Measurements from ENCODE around the gene AKAP13.

AKAP13 gene

DNA sequence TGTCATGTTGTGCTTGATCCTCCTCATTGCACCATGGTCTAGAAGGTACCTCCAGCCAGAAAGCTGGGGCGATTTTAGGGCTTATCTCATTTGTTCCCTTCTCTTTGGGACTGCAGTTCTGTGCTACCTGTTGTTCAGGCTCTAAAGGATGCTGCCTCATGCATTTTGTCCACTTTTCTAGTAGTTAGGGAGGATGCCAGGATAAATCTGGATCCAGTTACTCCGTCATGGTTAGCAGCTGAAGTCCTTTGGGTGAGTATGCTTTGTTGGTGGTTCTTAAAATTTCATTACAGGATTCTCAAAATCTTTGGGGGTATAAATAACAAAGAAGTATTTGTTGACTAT is 8.9 kb downstream of the AKAP13 start:
- DNase-seq: no peak

DNA sequence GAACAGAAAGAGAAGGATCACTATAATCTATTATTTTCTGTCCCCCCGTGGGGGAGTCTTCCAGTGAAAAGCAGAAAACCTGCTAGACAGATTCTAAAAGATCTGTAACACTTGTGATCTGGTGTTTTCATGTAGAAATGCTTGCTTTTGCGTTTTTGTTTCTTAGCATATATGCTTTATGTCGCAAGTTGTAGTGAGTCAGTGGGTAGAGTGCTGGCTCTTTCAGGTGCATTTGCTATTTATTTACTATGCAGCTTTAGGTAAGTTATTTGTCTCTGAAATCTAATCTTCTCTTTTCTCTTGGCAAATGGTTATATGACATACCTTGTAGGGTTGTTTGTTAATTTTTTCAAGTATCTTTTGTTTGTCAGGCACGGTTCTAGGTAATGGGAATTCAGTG is 9.4 kb downstream of the AKAP13 start:
- no peak for DNase-seq

DNA sequence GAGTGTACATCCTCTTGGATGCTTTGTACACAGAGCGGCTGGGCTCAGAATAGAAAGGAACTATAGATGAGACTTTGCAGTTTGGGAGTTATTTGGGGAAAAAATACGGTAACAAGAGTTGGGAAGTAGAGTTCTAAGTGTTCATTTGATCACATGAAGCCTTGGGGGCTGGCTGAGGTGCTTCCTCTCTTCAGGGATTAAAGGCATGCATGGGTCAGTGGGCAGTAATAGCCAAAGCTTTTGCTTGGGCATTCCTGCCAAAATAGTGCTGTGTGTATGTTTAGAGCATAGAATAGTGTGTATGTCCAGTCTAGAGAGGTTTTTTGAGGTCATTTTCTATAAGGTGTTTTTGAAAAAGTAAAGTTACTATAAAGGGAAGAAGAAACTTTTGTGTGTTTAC is 12.8 kb downstream of the AKAP13 start:
- DNase-seq: no peak

DNA sequence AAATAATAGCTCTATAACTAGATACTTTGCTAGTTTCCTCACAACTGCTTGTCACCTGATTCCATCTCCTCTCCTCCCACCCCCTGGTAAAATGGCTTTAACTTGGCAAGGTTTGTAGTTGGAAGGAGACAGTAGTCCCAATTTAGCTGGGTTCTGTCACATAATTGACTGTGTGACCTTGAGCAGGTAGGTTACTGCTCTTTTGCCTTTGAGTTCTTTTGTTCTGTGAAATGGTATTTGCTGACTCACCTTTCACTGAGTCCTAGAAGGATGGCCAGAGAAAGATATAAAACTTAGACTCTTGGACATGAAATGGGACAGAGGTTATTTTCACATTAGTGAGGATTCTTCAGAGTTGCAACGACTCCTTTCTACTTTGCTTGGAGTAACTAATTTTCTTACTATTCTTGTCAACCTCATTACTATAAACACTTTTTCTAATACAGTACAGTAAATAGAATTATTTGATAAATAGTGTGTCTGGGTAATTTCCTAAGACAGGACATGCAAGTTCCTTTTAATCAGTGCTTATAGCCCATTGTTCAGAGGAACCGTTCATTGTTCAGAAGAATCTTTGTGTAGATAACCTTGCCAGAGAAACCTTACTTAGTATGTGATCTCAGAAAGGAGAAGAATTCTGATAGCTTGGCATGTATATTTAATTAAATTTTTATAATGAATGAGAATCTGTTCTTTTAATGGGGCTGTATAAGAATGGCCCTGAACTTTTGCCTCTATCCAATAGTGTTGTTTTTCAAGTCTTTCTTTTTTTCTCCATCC is 14.3 kb downstream of the AKAP13 start:
- no peak for DNase-seq

DNA sequence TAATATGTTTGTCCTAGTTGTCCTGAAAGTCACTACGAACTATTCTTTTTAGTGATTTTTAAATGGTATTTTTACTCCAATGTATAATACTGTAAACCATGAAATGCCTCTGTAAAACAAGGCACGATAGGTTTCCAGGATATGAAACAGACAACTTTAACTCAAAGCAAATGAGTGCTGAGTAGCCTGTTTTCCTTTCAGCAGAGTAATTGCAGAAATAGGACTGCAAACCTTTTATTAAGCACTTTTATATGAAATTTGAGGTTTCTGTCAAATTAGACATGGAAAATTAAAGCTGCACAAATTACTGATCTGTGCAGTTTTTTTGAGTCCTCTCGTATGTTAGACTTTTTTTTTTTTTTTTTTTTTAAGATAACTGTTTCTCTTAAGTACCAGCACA is 16.2 kb downstream of the AKAP13 start:
- no peak for DNase-seq

DNA sequence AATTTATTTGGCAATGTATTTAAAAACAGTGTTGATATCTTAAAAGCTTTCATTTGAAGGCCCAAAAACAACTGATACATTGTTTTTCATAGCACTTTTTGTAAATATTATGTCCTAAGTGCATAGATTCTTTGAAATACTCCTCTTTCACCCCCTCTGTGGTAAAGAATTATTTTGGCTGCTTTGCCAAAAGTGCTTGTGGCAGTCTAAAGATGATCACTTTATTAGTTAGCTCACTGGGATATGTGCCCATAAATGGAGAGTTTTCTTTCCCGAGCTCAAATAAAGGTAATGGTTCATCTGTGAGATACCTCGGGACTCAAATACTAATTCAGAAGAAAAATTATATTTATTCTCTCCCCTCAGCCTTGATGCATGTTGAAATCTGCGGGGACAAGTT is 16.7 kb downstream of the AKAP13 start:
- DNase-seq: no peak

DNA sequence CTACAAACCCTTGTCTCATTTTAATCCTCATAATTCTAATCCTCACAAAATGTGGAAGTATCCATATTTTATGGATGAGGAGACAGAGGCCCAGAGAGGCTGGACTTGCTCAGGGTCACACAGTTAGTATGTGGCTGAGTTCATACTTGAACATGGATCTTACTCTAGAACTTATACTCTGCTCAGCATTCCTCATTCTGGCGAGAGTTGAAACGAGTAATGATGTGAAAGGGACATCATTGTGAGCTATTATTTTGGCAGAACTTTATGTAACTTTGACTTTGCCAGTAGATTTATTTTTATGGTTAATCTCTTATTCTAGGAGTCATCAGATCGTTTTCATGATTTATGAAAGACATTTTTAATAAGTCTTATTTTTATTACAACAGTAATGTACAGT is 17.5 kb downstream of the AKAP13 start:
- DNase-seq: no peak

DNA sequence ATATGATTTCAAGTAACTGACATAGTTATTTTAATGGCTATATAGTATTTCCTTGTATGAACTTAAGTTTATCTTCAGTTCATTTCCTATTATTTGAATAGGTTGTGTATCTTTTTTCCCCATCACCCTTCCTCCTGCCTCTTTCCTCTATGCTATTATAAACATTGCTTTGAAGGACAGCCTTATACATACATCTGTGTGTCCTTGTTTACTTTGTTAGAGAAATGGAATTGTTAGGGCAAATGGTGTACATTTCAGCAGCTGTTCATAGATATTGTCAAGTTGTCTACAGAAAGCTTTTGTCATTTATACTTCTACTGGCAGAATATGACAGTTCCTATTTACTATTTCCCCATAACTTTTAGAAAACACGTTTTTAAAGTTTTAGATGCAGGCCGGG is 18.4 kb downstream of the AKAP13 start:
- no peak for DNase-seq

DNA sequence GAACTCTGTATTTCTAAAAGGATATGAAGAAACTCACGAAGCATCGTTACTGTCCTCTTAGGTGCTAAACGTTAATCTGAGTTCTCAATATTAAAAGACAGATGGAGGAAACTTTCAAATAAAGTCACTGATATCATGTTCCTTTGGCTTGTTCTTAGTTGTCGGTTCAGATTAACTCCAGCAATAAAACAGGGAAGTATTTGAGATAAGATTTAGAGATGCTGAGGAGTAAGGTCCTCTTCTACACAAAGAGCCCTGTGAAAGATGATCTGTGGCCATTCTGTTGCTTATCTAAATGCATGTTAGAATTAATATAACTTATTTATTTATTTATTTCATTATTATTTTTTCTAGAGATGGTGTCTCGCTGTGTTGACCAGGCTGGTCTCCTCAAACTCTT is 19.2 kb downstream of the AKAP13 start:
- no peak for DNase-seq

DNA sequence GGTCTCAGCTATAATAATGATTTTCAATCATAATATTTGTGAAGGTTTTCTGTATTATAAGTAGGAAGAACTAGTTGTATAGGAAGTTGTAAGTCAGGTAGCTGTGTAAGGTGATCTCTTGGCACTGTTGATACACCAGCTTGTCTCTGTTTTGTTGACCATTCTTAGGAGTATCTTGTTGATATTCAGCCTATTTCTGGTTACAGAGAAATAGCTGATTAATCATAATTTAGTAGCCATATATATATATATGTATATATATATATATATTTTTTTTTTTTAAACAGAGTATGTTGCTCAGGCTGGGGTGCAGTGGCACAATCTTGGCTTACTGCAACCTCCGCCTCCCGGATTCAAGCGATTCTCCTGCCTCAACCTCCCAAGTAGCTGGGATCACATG is 20.2 kb downstream of the AKAP13 start:
- no peak for DNase-seq

DNA sequence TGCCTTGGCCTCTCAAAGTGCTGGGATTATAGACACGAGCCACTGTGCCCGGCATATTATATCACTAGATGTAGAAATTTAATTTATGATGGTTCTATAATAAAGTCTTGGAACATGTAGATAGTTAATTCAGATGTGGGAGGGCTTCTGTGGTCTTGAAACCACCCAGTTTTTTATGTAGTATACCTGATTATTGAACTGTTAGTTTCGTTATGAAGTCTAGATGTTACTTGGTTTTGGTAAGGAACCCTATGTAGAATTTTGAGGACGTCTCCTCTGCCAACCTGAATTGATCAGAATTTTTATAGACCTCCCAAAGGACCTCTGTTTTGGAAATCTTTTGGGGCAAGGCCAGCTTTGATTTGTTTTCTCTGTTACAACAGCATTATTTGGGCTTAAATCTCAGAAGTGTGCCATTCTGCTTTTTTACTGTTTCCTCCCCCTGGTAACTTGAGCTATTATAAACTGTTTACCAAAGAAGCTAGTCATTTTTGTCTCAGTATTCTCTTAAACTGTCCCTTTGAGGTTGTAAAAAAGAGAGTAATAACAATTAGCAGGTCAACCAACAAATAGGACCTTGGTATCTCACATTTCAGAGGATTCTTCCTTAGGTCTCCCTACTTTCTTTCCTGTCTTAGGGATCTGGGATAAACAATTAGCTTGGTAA is 20.8 kb downstream of the AKAP13 start:
- no peak for DNase-seq

DNA sequence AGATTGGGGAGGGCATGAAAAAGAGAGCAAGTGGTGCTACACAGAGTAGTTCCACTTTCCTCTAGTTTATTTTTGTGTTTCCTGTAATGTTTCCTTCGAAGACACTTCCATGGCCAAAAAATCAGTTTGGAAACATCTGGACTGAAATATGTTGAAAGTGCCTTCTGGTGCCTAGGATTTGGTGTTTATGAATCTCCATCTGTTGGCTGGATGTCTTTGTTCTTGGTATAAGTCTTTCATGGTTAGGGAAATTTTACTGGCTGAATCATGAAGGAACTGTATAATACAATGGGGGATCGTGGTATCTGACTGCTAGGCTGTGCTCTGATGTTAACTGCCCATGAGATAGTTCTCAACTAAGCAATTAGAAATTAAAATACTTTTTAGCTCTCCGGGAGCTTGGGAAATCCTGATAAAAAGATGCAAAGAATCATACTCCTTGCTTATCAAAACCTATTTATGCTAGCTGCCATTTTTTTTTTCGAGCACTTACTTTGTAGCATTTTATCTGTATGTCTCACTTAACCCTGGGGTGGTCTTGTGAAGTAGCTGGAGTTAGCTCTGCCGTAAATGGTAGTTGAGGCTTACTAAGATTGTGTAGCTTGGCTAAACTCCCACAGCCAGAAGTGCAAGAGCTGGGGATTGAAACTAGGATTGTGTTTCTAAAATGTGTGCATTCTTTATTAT is 21.9 kb downstream of the AKAP13 start:
- DNase-seq: peak; percentile 78

DNA sequence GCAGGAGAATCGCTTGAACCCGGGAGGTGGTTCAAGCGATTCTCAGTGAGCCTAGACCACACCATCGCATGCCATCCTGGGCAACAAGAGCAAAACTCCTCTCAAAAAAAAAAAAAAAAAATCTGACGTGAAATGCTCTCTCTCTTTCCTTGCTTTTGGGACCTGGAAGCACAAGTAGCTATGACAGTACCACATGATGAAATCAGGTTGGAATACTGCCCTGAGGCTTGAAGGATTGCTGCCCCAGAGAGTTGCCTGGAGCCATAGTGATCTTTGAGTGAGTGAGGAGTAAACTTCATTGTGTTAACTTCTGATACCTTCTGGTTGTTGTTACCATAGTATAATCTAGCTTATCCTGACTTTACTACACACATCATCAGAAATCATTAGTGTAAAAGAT is 23.3 kb downstream of the AKAP13 start:
- DNase-seq: peak; percentile 66

DNA sequence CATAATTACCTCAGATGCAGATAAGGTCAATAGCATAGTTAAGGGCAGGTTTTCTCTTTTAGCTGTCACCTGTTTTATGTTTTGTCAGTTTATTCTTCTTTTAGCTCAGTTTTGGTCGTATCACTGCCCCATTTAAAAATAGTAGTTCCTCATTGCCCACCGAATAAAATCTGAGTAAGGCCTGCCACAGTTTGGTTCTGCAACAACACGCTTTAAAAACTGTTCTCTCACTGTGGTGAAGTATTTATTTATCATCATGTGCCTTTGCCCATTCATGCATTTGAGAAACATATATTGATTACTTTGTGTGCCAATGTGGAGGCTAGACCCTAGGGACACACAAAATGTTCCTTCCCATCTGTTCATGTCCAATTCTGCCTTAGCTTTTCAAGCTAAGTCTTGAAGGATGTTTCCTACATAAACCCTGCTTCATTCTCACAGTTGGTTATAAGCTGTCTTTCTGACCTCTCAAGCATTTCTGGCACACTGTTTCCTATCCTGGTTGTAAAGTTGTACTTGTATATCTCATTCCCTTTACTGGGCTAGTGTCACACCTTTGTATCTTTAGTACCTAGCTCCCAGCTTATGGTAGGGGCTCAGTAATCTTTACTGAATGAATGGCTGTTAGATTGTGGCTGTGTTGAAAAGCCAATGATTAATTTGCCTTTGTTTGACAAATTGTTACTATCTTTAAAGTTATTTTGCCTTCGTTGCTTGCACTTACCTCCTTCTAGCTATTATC is 23.9 kb downstream of the AKAP13 start:
- DNase-seq: no peak

DNA sequence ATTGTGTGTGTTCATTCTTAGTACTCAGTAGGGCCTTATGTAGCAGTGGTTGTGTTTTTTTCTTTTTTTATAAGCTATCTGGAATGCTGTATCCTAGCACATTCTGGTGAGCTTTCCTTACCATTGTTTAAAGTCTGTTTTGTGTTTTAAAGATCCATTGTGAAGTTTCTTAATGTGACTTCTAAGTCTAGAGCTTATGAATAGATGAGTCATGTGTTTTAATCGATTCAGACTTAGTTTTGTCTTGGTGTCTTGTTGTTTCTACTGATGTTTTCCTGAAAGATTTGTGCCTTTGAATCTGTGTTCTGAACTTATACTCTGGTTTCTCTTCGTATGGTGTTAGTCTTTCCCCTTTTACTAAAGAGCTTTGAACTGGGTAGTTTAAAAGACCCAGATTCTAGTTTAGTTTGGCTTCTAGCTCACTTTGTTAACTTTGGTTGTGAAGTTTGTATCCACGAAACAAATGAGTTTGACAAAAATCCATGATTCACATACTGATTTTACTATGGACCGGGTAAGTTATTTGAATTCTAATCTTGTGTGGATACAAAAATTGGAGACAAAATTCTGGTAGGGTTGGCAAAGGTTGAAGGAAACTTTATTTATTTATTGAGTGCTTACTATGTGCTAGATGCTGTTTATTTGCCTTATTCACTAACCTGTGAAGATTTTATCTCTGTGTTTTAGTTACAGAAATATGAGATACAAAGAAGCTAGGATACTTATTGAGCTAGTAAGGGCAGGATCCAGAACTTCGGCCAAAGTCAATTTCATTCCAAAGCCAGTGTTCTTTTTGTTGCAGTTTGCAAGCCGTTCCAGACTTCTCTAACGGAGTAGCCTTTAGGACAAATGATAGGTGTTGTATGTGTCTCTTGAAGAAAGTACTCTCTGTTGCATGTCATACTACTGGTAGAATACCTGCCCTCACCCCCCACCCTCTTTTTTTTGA is 24.8 kb downstream of the AKAP13 start:
- no peak for DNase-seq

DNA sequence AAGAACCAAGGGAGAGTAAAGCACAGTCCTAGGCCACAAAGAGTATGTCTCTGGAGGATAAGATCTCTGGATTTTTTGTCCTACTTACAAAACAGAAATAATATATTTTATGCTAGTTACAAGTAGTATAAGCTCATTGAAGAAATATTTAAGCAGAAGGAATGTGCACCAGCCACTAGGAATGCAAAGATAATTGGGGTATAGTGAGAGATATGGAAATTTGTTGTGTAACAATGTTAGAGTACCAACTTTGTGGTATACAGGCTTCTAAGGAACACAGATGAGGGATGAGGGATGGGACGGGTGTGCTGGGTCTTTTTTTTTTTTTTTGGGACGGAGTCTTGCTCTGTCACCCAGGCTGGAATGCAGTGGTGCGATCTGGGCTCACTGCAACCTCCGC is 26.5 kb downstream of the AKAP13 start:
- DNase-seq: peak; percentile 75

DNA sequence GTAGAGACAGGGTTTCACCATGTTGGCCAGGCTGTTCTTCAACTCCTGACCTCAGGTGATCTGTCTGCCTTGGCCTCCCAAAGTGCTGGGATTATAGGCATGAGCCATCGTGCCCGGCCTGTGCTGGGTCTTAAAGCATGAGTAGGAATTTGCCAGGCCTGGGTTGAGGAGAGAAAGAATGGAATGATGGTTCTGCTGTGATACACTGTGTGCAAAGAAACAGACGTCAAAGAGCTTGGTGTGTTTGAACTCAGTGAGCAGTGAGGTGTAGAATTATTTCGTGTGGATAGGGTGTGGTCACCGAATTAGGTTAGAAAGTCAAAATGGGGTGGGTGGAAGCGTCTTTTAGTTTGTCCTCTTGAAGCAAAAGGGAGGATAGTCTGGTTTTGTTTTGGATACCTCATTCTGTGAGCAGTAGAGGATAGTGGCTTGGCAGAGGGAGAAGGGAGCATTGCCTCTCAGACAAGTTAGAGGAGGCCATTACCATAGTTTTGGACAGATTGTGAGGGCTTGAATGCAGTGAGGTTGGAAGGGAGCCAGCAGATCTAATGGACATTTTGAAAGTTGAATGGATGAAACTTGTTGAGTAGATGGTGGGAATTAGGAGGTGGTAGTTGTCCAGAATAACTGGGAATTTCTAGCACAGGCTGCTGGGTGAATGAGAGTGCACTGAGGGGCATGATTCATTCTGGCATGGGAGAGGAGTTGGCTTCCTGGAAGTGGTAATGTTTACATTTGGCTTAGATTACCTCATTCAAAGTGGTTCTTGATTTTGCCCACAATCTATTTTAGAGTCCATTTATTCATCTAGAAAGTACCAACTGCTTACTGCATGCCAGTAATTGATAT is 27.2 kb downstream of the AKAP13 start:
- peak; percentile 90 for DNase-seq

DNA sequence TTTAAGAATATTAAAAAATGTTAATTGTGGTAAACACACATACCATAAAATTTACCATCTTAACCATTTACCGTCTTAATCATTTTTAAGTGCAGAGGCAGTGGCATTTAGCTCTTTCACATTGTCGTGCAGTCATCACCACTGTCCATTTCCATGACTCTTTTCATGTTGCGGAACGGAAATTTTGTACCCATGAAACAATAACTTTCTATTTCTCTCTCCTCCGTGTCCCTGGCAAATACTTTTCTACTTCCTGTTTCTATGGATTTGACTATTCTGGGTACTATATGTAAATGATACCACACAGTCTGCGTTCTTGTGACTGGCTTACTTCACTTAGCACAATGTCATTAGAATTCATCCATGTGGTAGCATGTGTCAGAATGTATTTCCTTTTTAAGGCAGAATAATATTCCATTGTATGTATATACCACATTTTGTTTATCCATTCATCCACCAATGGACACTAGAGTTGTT is 27.9 kb downstream of the AKAP13 start:
- no peak for DNase-seq

DNA sequence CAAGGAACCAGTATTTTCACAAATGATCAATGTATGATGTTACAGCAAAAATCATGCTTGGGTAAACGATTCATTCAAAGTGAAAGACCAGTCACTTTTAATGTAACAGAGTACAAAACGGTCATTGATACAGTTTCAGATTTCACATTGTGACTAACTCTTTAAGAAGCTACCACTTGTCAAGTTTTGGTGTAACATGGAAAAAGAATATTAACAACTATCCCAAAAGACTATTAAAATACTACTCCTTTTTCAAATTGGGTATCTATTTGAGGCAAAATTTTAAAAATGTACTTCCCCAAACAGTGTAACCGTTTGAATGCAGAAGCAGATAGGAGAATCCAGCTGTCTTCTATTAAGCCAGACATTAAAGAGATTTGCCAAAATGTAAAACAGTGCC is 31.7 kb downstream of the AKAP13 start:
- peak; percentile 67 for DNase-seq

DNA sequence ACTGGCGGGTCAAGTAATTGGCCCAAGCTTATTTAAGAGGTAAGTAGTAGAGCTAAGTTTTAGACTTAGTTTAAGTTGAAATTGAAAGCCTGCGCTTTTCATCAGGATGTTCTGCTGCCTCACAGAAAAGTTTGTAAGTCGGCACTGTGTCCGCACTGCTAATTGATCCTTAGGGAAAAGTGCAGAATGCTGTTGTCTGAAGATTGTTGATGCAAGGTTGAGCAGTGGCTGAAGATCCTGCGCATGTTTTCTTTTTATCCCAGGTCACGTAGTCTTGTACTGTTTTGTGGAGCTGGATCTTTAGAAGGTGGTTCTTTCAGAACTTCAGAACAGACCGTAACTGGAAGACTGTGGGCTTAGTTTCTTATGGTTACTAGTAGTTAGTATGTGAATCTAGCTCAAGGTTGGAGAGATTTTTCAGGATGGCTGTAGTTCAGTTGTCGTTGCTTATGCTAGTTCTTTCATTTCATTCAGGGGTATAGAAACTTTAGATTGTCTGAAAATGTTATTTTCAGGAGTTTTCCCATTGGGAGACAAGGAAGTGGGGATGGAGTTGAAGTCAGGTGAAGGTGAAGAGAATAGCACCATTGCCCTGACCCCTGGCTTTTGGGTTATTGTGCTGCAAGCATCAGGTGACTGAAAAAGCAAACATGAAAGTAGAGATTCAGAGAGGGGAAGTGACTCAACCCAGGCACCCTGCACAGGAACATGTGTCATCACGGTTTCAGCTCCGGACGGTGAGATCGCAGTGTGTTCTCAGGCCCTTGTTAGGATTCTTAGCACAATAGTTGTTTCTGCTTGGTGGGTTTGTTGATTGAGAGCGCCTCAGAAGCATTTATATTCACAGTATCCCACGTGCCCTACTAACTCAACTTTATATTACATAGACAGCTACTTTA is 32.8 kb downstream of the AKAP13 start:
- DNase-seq: peak; percentile 90

Data from fibroblast of skin of back (primary cell).